Mucosa of rectum (tissue), 2 donors: Measurements from ENCODE around the gene SUPT5H.

Experiments used
- H3K27ac ChIP-seq, 2 donors: one replicate each; pipeline ENCODE4 v1.7.0; 2013; ENCODE audit warnings: inconsistent platforms in 2 of 2, low read depth in 2 of 2, low read length in 2 of 2
- H3K27me3 ChIP-seq, 2 donors: one replicate each; pipeline ENCODE4 v1.7.0; 2013; ENCODE audit warnings: low read length in 2 of 2; ENCODE audit not compliant: control insufficient read depth in 2 of 2, insufficient read depth in 2 of 2
- H3K36me3 ChIP-seq, 2 donors: one replicate each; pipeline ENCODE4 v1.7.0; 2013; ENCODE audit warnings: low read length in 2 of 2; ENCODE audit not compliant: control insufficient read depth in 2 of 2, insufficient read depth in 2 of 2
- H3K4me1 ChIP-seq, 2 donors: one replicate each; pipeline ENCODE4 v1.7.0; 2013; ENCODE audit warnings: low read length in 2 of 2, mild to moderate bottlenecking in 1 of 2; ENCODE audit not compliant: control insufficient read depth in 2 of 2, insufficient read depth in 2 of 2
- H3K4me3 ChIP-seq, 2 donors: one replicate each; pipeline ENCODE4 v1.7.0; 2013; ENCODE audit warnings: low read length in 2 of 2
- H3K9ac ChIP-seq, 2 donors: one replicate each; pipeline ENCODE4 v1.7.0; 2013; ENCODE audit warnings: low read length in 2 of 2, low read depth in 1 of 2, mild to moderate bottlenecking in 1 of 2
- H3K9me3 ChIP-seq, 2 donors: one replicate each; pipeline ENCODE4 v1.7.0; 2013; ENCODE audit warnings: low read length in 2 of 2; ENCODE audit not compliant: control insufficient read depth in 2 of 2
- donor health status: healthy.
- donor health status: Normal muscosa, but diverticular disease.

SUPT5H gene

GRCh38 chr19:39410017-39410830 is 35.2 kb upstream of the SUPT5H start:
- Histone ChIP-seq H3K27me3 (peaks cover 2 to 7% of the 10 kb centered on the region in 2 donors), H3K9ac (peak overlapping the region; percentile 98), H3K36me3 (peaks cover 12 to 18% of the 10 kb centered on the region in 2 donors), H3K27ac (peak overlapping the region; percentile 97 to 100), H3K9me3 (no peaks in the 10 kb centered on the region), H3K4me1 (peaks cover 35 to 41% of the 10 kb centered on the region in 2 donors), H3K4me3 (peak overlapping the region; percentile 73 to 83)

- Histone ChIP-seq H3K27ac (peak overlapping the region; percentile 97 to 100), H3K36me3 (peaks cover 12 to 18% of the 10 kb centered on the region in 2 donors), H3K9me3 (no peaks in the 10 kb centered on the region), H3K9ac (peak overlapping the region; percentile 98), H3K4me3 (peak overlapping the region; percentile 73 to 83), H3K4me1 (peaks cover 30 to 36% of the 10 kb centered on the region in 2 donors), H3K27me3 (peaks cover 2 to 7% of the 10 kb centered on the region in 2 donors)
These were observed 34.6 kb upstream of the SUPT5H start for GRCh38 chr19:39410831-39411080.

GRCh38 chr19:39411081-39411831 is 34.1 kb upstream of the SUPT5H start:
- H3K4me3 ChIP-seq = peak overlapping the region; percentile 73 to 83
- peak overlapping the region; percentile 98 for H3K9ac ChIP-seq
- peaks cover 2 to 7% of the 10 kb centered on the region in 2 donors for H3K27me3 ChIP-seq
- H3K4me1 ChIP-seq = peaks cover 28 to 31% of the 10 kb centered on the region in 2 donors
- peak overlapping the region; percentile 97 to 100 for H3K27ac ChIP-seq
- peaks cover 12 to 18% of the 10 kb centered on the region in 2 donors for H3K36me3 ChIP-seq
- no peaks in the 10 kb centered on the region for H3K9me3 ChIP-seq

GRCh38 chr19:39411832-39412099 is 33.6 kb upstream of the SUPT5H start:
- Histone ChIP-seq H3K9me3 (no peaks in the 10 kb centered on the region), H3K4me3 (peak overlapping the region; percentile 73 to 83), H3K9ac (peak overlapping the region; percentile 98), H3K27me3 (peaks cover 2 to 7% of the 10 kb centered on the region in 2 donors), H3K36me3 (peaks cover 12 to 18% of the 10 kb centered on the region in 2 donors), H3K27ac (peak overlapping the region; percentile 97 to 100), H3K4me1 (peaks cover 28 to 30% of the 10 kb centered on the region in 2 donors)

GRCh38 chr19:39412100-39412866 is 33.1 kb upstream of the SUPT5H start, which contains the start of gene PLEKHG2:
Gene PLEKHG2 (plus strand): TSS chr19:39412669. CDS start chr19:39414087, 1,418 bp downstream.
- H3K9ac ChIP-seq = peak within 1 kb of the TSS; percentile 98

GRCh38 chr19:39412867-39413271 is 32.5 kb upstream of the SUPT5H start:
- Histone ChIP-seq H3K9me3 (no peaks in the 10 kb centered on the region), H3K4me3 (peak overlapping the region; percentile 67 to 75), H3K36me3 (peaks cover 11 to 15% of the 10 kb centered on the region in 2 donors), H3K4me1 (peaks cover 28 to 30% of the 10 kb centered on the region in 2 donors), H3K27me3 (peaks cover 2 to 7% of the 10 kb centered on the region in 2 donors), H3K27ac (peak overlapping the region; percentile 97 to 100), H3K9ac (peak overlapping the region; percentile 72 to 75)

More at GRCh38 chr19:39412100-39412866, 33.1 kb upstream of the SUPT5H start, which contains the start of gene PLEKHG2:
- peak within 1 kb of the TSS; percentile 97 to 100 for H3K27ac ChIP-seq
- H3K27me3 ChIP-seq = peaks cover 2 to 7% of the 10 kb centered on the region in 2 donors
- H3K9me3 ChIP-seq = no peaks in the 10 kb centered on the region
- H3K4me1 ChIP-seq = peaks cover 28 to 30% of the 10 kb centered on the region in 2 donors
- peak within 1 kb of the TSS; percentile 73 to 83 for H3K4me3 ChIP-seq
- H3K36me3 ChIP-seq = peaks cover 12 to 18% of the 10 kb centered on the region in 2 donors

- Histone ChIP-seq H3K9ac (peak overlapping the region; percentile 72 to 75), H3K27me3 (peaks cover 2 to 7% of the 10 kb centered on the region in 2 donors), H3K9me3 (no peaks in the 10 kb centered on the region), H3K36me3 (peaks cover 5 to 10% of the 10 kb centered on the region in 2 donors), H3K27ac (peak overlapping the region; percentile 97 to 100), H3K4me3 (peak overlapping the region; percentile 67 to 75), H3K4me1 (peaks cover 28 to 30% of the 10 kb centered on the region in 2 donors)
These were observed 32.0 kb upstream of the SUPT5H start for GRCh38 chr19:39413272-39413910.

- peak overlapping the region; percentile 56 to 60 for H3K9ac ChIP-seq
- H3K27ac ChIP-seq = peak overlapping the region; percentile 97 to 100
- H3K36me3 ChIP-seq = peaks cover under 1 to 4% of the 10 kb centered on the region in 2 donors
- H3K9me3 ChIP-seq = no peaks in the 10 kb centered on the region
- H3K27me3 ChIP-seq = peaks cover 2 to 7% of the 10 kb centered on the region in 2 donors
- peaks cover 27 to 28% of the 10 kb centered on the region in 2 donors for H3K4me1 ChIP-seq
- peak overlapping the region; percentile 47 to 60 for H3K4me3 ChIP-seq
These were observed 31.3 kb upstream of the SUPT5H start for GRCh38 chr19:39413911-39414608.
